ENCODE data around the gene OMA1.
A peak's percentile ranks its signal among the peaks of the same experiment; 100 is the strongest.
"Not testable (repeated sequence)": the region's sequence is repeated elsewhere in the genome, so short reads cannot be mapped to it uniquely, and the experiment has no call there.

Gene OMA1

DNA sequence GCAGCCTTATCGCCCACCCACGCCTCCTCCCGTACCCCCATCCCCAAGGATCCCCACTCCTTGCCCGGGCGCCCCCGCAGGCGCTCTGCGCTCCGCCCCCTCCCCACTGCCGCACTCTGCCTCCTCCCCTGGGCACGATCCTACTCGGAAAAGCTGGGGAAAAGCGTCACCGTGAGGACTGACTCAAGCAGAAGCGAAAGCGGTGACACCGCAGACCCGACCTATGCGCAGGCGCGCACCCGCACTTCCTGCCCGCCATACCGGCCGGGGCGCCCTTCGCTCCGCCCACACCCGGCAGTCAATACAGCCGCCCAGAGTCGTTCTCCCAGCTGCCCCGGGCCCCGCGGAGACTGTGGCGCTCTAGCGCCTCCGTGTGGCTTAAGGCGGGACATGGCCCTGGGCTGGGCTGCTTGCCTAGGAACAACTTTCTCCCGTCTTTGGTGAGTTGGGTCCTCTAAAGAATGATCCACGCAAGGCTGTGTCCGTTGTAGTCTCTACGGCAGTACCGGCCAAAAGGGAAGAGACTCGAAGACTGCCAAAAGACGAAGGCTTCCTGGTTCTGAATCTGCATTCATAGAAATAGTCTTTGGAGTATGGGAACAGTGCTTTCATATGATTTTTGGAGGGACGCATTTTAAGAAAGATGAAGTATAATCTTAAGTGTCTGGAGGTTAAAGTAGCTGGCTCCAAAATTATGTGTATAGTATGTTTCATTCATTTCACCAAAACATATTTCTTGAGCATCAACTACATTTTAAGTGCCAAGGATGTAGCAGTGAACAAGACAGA is at the start of gene OMA1:
OMA1 (minus strand) TSS at position 207 of the 789 bp plus-strand sequence. CDS start 7,432 bp downstream, outside the sequence.
- DNase-seq (ENCODE audit: extremely low read depth in 1 of 2, low read depth in 1 of 2), result peak; percentile 95 to 97

GRCh38 chr1:58594546-58594945 is 48.0 kb upstream of the OMA1 start:
- no peak for DNase-seq (ENCODE audit: extremely low read depth in 1 of 2, low read depth in 1 of 2)

DNA sequence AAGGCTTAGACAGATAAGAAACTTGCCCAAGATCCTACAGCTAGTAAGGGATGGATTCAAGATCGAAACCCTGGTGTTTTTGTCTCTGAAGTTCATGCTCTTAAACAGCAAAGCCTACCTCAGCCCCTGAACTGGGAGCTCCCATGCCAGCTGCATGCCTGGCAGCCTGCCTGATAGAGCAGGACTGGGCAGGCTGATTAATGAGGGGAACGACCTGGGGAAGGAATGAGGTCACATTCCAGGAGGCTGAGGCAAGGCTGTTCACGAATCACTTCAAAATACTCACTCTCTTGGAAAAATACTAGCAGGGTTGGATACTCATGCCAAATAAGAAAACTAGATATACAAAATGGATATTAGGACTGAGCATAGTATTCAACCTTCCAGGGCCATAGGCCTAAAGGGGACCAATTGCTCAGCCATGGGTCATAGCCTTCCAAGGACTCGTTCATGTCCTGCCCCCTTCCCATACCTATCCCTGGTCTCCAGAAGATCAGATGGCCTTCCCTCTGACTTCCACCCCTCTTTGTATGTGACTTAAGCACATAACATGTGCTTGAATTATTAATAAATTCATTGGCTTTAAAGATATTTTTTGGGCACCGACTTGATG is 46.1 kb upstream of the OMA1 start:
- no peak for DNase-seq (ENCODE audit: extremely low read depth in 1 of 2, low read depth in 1 of 2)

DNA sequence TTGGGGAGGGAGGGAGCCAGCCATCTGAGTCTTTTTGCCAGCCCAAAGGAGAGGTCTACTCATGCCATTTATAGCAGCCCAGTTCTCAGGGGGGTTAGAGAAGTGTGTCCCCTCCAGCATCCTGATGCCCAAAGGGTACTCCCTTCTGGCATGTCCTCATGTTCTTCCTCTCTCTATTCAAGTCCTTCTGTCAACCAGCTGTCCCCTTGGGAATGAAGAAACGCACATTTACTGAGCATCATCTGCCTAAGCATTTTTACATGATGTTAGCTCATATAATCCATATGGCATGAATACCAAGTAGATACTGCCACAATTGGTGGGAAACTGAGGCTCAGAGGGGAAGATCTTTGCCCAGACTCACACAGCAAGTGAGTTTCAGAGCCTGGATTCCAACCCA is 45.3 kb upstream of the OMA1 start:
- DNase-seq (ENCODE audit: extremely low read depth in 1 of 2, low read depth in 1 of 2), result no peak

- DNase-seq (ENCODE audit: extremely low read depth in 1 of 2, low read depth in 1 of 2), result no peak
Observed at GRCh38 chr1:58590019-58590418, 43.5 kb upstream of the OMA1 start.

GRCh38 chr1:58588396-58588795 is 41.9 kb upstream of the OMA1 start:
- DNase-seq (ENCODE audit: extremely low read depth in 1 of 2, low read depth in 1 of 2), result no peak

GRCh38 chr1:58587667-58588066 is 41.1 kb upstream of the OMA1 start:
- DNase-seq (ENCODE audit: extremely low read depth in 1 of 2, low read depth in 1 of 2), result no peak

DNA sequence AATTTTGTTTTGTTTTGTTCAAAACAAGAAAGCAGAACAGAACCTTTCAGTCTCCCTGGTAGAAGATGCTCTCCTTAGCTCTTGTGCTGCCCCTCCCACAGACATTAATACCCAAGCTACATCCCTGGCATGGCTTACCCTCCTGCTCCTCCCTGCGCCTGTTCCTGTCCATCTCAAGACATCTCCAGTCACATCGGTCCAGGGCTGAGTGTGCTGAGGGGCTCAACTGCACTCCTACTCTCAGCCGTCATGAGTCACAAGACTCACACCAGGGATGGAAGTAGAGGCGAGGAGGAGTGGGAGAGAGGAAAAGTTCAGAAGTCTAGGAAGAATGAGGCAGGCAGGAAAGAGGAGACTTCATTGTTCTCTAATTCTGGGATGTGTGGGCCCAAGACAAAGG is 39.7 kb upstream of the OMA1 start:
- no peak for DNase-seq (ENCODE audit: extremely low read depth in 1 of 2, low read depth in 1 of 2)

DNA sequence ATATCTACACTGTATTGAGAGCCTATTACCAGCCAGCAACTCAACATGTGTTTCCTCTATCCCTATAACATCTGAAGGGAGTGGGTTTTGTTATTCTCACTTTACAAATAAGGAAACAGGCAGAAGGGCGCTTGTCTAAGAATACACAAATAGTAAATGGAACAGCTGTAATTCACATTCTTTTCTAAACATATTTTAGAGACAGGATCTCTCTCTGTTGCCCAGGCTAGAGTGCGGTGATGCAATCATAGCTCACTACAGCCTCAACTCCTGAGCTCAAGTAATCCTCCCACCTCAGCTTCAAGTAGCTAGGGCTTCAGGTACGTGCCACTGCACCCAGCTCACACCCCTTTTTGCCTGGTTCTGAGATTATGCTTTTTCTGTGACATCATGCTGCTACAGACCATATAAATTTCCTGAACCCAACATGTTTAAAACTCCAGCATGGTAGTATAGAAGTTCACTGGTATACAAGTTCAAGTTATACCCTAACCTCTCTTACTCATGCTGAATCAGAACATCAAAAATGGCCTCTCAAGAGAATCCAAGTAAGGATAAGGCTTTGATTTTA is 39.1 kb upstream of the OMA1 start:
- no peak for DNase-seq (ENCODE audit: extremely low read depth in 1 of 2, low read depth in 1 of 2)

DNA sequence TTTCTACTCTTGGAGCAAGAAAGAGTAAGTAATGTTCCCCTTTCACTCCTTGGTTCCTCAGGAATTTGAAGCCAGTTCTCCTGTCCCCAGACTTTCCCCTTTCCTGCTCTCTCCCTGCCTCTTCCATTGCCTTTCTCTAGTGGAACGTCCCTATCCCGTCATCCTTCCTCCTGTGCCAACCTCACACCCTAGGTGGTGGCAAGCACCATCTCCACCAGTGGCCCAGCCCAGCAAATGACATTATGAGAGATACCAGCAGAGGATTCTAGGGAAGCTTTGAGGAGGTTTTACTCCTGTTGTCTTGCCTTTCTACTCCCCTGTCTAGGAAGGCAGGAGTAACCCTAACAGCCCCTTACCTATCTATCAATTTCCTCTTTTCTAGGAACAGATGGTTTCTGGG is 38.6 kb upstream of the OMA1 start:
- DNase-seq (ENCODE audit: extremely low read depth in 1 of 2, low read depth in 1 of 2), result no peak

GRCh38 chr1:58584082-58584895 is 37.8 kb upstream of the OMA1 start:
- no peak for DNase-seq (ENCODE audit: extremely low read depth in 1 of 2, low read depth in 1 of 2)

GRCh38 chr1:58583496-58583895 is 37.0 kb upstream of the OMA1 start:
- DNase-seq (ENCODE audit: extremely low read depth in 1 of 2, low read depth in 1 of 2), result no peak

GRCh38 chr1:58582143-58582542 is 35.6 kb upstream of the OMA1 start:
- DNase-seq (ENCODE audit: extremely low read depth in 1 of 2, low read depth in 1 of 2), result not testable (repeated sequence)

DNA sequence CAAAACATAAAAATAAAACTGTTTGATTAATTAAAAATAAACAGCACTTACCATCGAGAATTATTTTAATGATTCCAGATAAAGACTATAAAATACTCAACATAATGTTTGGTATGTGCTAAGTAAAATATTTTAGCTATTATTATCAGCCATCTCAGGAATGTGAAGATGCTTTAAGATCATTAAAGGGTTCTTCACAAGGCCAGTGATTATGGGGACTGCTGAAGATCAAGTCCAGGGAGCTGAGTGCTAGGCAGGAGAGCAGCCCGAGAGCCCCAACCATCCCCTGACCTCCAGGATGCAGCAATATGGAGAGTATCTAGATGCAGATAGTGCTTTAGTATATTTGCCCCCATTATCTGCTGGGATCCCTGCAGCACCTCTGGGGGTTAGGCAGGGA is 35.1 kb upstream of the OMA1 start:
- DNase-seq (ENCODE audit: extremely low read depth in 1 of 2, low read depth in 1 of 2), result no peak

DNA sequence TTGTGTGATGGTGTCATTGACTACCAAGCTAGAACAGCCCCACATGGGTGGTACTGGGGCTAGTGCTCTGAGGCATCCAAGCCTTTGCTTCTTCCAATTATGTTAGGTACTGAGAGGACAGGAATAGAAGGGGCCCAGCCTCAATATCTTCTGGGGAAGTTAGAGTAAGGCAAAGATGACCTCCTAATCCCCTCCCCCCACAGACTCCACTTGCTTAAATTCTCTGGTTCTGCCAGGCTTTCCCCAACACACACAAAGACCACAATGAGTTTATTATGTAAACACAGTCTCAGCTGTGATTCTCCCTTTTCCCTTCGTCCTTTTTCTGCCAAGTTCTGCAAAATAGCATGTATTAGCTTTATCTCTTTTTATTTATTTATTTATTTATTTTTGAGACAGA is 33.7 kb upstream of the OMA1 start:
- DNase-seq (ENCODE audit: extremely low read depth in 1 of 2, low read depth in 1 of 2), result no peak

GRCh38 chr1:58577654-58578030 is 31.1 kb upstream of the OMA1 start:
- DNase-seq (ENCODE audit: extremely low read depth in 1 of 2, low read depth in 1 of 2), result no peak

GRCh38 chr1:58576727-58577653 is 30.5 kb upstream of the OMA1 start, which contains the start of gene TACSTD2:
Gene TACSTD2 (minus strand): TSS chr1:58577252. CDS start chr1:58577156, 96 bp downstream.
- no peak for DNase-seq (ENCODE audit: extremely low read depth in 1 of 2, low read depth in 1 of 2)

GRCh38 chr1:58576325-58576726 is 29.8 kb upstream of the OMA1 start:
- no peak for DNase-seq (ENCODE audit: extremely low read depth in 1 of 2, low read depth in 1 of 2)

DNA sequence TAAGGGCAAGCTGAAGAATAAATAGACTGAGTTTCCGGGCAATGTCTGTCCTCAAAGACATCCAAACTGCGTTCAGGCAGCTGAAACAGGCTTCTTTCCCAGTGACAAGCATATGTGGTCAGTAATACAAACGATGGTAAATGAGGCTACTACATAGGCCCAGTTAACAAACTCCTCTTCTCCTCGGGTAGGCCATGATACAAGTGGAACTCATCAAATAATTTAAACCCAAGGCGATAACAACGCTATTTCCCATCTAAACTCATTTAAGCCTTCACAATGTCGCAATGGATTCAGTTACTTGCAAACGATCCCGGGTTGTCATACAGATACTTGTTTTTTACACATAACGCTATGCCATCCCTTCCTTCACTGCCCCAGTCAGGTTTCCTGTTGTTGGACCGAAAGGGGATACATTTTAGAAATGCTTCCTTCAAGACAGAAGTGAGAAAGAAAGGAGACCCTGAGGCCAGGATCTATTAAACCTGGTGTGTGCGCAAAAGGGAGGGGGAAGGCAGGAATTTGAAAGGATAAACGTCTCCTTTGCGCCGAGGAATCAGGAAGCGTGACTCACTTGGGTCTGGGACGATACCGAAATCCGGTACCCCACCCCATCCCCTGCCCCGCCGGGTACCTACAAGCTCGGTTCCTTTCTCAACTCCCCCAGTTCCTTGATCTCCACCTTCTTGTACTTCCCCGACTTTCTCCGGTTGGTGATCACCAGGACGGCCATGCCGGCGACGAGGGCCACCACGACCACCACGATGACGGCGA is 29.2 kb upstream of the OMA1 start:
- DNase-seq (ENCODE audit: extremely low read depth in 1 of 2, low read depth in 1 of 2), result no peak
